GM11168 (cell line): ENCODE data around the gene MACROD2.
"Not testable (repeated sequence)": the region's sequence is repeated elsewhere in the genome, so short reads cannot be mapped to it uniquely, and the experiment has no call there.

ENCODE experiments used
- in situ Hi-C: fragments of 300-500 bp; cut with MboI; formaldehyde crosslinking; loops from one replicate; pipeline ENCODE4 v1.12.0; 2022; ENCODE audit warnings: low sequenced_read_pairs; ENCODE audit not compliant: unreplicated experiment

Gene MACROD2

DNA sequence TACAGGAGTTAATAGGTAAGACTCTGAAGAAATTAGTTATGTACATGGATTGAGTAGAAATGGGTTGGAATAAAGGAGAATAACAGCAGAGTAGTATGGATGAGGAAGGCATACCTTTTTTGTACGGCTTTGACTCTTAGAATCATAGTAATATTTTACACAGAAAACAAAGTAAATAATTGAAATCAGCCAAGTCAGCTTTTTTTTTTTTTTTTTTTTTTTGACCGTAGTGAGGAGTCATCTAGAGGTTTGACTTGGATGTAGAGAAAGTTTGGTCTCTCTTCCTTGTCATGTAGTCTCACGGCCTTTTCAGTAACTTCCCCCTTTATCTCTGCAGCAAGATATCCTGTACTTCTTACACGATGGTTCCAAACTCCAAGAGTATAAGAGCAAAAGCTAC lies 183.2 kb downstream of the MACROD2 start:
- in situ Hi-C loops, result no loop called here

DNA sequence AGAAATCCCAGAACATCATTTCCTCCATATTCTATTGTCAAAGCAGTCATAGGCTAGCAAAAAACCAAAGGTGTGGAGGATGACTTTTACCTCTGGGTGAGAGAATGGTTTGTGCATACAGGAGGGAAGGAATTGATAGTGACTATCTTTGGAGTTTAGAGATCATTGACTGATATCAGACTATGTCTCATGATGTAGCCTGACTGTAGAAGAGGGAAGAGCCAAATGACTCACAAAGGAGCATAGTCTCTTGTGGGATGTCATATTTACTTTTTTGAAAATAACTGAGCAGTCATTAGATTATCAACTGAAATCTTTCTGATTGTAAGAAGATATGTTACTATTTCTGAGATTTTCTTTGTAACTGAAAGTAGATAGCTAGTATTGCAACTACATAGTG lies 183.6 kb downstream of the MACROD2 start:
- in situ Hi-C loops, result no loop called here

DNA sequence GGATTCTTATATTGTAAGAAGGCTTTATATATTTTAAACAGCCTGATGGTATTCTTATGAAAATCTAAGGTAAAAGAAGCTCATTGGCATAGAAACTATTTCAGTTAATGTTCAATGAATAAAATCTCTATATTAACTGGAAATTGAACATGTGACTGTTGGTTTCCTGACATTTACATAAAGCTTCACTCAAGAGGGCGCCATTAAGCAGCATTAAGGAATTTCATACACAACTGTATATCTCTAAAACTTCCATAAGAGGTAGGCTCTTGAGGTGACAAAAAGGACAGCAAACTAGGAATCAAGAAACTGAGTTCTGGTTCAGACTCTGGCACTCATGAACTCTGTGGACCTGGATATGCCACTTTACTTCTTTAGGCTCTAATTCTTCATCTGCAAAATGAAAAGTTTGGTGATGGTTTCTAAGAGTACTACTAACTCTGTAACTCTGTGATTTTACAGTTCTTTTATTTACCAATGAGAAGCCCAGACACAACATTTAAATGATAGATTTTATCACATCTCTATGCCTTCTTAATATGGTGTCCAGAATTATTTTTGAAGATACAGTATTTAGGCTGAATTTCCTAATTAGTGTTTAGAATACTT lies 194.6 kb downstream of the MACROD2 start:
- in situ Hi-C loops, result no loop called here

DNA sequence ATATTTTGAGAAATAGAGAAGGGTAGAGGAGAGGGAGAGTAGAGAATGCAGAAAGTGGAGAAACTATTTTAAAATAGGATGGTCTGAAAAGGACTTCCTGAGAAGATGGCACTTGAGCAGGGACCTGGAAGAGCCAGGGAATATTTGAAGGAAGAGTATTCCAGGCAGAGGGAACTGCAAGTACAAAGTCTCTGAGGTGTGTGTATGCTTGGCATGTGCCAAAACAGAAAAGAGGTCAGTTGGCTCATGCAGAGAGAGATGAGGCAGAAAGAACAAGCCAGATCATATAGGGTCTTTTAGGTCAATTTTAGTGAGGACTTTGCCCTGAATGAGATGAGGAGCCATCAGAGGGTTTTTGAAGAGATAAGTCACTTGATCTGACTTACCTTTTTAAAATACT lies 196.2 kb downstream of the MACROD2 start:
- in situ Hi-C loops, result no loop called here

DNA sequence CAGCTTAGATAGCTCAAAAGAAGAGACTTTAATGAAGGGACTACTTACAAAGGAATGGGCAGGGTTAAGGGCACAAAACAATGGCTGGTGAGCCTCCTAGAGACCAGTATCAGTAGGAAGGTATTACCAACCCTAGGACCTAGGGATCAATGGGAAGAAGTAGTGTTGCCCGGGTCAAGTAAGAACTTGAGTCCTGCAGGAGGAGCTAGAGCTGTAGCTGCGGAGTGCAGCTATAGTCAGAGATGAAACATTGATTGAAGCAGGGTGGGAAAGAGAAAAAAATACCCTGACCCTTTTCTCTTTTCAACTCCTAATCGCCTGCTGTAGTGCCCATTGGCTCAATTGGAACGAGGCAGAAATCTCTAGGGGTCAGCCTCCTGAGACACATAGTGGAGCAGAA lies 198.1 kb downstream of the MACROD2 start:
- in situ Hi-C loops, result no loop called here

DNA sequence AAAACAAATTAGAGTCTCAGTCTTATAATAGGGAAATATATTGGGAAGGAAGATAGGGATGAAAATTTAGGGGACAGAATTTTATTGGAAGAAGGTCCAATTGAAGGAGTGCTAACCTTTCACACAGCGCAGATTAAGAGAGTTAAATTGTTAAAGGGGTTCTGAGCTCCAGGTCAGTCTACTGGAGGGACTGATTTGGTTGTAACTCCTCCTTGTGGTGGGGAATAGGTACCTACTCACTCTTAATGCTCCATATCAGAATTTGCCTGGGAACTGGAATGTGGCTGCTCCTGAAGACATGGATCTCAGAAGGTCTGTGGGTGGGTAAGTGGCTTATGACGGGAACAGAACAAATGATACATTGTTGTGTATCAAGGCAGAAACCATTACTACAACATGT lies 198.6 kb downstream of the MACROD2 start:
- in situ Hi-C loops, result no loop called here

DNA sequence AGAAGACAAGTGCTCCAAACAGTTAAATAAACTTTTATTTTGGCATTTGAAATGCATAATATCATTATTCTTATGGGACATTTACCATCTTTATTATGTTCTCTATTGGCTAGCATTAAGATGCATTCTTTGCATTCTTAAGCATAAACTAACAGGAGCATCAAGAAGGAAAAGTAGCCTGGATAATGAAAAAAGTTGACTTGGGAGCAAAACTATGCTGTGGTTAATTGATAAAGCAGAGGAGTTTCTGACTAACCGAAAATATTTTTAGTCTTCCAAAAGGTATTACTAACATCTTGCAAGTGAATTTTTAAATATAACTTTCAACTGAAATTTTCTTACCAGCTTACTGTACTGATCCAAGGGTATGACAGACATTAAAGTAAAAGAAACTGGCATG lies 201.8 kb downstream of the MACROD2 start:
- in situ Hi-C loops, result no loop called here

DNA sequence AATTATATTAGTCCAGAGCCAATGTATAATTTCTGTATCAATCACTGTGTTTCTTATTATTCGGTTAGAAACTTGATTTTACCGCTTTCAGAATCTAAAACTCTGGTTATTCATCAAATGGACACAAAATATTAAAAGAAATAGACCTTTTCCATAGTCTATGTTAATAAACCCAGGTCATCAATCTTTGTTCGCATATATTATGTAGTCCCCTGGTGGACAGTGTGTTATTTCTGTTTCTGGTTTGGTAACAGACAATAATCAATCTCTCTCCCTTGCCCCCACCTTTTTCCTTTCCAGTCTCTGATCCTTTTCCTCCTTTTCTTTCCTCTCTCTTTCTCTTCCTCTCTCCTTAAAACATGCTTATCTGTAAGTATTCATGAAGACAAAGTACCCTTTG lies 203.1 kb downstream of the MACROD2 start:
- in situ Hi-C loops, result no loop called here

DNA sequence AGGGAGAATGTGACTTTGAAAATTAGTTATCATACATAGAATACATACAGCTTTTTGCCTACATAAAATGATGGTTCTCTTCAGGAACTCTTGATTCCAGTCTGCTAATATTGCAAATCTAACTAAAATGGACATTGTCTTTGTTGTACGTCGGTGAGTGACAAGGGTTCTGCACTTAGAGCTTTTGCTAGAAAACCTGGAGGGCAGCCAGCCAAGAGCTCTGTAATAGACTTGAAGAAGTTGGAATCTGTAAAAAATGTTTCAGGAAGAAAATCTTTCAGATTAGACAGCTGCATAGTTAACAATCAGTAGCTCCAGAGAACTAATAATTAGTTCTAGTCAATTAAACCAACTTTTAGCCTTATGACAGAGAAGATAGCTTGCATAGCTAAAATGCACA lies 203.8 kb downstream of the MACROD2 start:
- in situ Hi-C loops, result no loop called here

DNA sequence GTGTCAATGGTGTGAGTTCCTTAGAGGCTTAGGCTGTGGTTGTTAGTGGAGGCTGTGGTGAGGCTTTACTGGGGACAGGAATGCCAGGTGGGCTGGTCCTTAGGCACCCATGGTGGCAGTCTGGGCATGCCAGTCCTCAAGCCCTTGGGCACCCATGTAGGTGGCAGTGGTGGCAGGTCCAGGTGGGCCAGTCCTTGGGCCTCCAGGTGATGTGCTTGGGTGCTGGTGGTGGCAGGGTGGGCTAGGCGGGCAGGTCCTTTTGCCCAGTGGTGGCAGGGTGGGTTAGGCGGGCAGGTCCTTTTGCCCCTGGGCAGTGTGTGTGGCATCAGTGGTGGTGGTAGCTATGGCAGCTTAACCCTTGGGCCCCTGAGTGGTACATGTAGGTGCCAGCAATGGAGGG lies 208.3 kb downstream of the MACROD2 start:
- in situ Hi-C loops, result no loop called here

DNA sequence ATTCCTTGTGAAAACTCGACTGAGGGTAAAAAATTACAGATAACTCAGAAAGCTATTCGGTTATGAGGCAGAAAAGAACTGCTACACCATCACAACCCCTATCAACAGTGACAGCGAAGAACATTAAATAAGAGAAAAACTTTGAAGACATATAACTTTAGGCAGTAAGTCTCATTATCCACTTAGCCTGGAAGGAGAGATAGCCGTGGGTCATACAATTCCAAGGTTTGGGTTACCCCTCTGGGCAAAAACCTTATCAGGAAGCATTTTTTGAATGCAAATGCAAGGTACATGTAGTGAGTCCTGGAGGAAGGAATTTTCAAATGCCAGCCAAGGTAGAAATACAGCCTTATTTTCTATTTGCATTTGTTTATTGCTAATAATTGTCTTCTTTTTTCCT lies 212.3 kb downstream of the MACROD2 start:
- in situ Hi-C loops, result no loop called here

DNA sequence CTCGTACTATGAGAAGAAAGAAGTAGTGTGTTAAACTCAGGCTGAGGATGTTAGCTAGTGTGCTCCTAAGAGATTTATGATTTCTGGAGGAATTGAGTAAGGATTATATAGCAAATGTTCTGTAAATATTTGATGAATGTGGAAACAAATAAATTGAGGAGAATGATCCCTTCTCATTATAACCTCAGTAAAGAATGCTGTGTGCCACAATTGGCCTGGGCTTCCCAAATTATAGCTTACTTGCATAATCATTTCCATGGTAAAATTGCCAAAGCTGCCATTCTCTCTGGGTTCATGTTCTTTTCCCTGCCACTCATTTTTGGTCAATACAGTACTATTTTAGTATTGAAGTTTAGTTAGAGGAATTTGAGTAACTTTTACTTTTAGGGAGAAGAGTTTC lies 213.6 kb downstream of the MACROD2 start:
- in situ Hi-C loops, result no loop called here

DNA sequence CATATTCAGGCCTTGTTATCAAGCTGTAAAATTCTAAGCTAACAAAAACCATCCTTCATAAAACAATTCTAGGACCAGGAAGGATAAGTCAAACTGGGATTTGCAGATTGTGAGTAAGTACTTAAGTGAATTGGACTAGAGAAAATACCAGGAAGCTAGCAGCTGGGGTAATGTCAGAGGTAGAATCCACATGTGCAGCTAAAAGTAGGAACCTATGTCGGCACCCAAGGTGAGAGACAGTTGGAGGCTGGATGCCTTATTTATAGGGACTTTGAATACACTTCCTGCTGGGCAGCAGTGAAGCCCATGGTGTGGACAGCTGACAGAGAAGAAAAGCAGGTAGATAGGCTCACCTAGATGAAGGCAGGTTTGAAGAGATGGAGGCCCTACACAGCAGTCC lies 214.8 kb downstream of the MACROD2 start:
- in situ Hi-C loops, result no loop called here

DNA sequence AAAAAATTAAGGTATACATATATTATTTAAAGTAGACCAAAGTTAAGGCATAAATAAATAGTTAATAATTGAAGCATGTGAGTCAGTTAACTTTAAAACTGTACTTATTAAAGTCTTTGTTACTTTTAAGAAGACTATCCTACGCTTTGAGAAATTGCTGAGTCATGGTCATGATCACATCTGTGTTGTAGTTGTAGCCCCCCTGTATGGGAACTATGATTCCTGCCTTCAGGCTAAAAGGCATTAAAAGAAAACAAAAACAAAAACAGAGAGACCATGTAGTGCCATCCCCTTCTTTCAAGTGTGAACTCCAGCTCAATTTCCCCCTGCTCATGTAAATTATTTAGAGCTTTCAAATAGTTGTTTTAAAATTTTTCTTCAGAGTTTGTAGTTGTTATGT lies 218.7 kb downstream of the MACROD2 start:
- in situ Hi-C loops, result no loop called here

DNA sequence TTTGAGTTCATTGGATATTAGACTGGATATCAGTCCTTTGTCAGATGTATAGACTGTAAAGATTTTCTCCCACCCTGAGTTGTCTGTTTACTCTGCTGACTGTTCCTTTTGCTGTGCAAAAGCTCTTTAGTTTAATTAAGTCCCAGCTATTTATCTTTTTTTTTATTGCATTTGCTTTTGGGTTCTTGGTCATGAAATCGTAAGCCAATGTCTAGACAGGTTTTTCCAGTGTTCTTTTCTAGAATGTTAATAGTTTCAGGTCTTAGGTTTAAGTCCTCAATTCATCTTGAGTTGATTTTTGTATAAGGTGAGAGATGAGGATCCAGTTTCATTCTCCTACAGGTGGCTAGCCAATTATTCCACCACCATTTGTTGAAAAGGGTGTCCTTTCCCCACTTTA lies 220.6 kb downstream of the MACROD2 start:
- in situ Hi-C loops, result not testable (repeated sequence)

DNA sequence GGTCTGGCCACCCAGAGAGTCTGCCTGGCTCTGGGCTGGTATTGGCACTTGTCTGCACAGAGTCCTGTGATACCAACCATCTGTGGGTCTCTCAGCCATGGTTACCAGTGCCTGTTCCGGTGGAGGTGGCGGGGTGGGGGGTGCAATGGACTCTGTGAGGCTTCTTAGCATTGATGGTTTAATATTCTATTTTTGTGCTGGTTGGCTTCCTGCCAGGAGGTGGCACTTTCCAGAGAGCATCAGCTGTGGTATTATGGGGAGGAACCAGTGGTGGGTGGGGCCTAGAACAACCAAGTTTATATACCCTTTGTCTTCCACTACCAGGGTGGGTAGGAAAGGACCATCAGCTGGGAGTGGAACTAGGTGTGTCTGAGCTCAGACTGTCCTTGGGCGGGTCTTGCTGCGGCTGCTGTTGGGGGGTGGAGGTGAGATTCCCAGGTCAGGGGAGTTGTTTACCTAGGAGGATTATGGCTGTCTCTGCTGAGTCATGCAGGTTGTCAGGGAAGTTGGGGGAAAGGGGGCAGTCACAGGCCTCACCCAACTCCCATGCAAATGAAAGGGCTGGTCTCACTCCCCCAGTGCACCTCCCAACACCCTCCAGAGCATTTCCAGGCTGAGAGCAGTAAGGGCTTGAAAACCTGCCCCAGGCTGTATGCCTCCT lies 224.6 kb downstream of the MACROD2 start:
- in situ Hi-C loops, result no loop called here

DNA sequence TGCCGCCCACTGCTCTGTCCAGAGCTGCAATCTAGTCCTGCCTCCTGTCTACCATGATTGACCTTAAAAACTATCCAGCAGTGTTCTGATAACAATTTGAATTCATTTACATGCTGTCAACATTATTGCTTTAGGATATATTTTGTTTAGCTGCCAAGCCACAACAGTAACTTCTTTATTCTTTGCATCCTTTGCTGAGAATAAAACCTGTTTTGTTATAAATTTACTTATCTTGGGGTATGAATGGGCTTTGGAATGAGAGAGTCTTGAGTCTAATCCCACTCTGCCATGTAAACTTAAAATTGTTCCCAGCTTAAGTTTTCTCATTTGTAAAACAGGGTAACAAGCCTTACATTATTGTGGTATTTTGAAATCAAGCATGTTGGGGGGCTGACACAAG lies 225.7 kb downstream of the MACROD2 start:
- in situ Hi-C loops, result no loop called here

DNA sequence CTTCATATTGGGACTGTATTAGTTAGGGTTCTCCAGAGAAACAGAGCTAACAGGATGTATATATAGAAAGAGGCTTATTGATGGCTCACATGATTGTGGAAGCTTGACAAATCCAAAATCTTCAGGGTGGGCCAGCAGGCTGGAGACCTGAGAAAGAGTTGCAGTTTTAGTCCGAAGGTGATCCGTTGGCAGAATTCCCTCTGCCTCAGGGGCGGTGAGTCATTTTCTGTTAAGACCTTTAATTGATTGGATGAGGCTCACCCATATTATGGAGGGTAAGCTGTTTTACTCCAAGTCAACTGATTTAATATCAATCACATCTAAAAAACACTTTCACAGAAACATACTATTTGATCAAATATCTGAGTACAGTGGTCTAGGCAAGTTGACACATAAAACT lies 228.5 kb downstream of the MACROD2 start:
- in situ Hi-C loops, result no loop called here

DNA sequence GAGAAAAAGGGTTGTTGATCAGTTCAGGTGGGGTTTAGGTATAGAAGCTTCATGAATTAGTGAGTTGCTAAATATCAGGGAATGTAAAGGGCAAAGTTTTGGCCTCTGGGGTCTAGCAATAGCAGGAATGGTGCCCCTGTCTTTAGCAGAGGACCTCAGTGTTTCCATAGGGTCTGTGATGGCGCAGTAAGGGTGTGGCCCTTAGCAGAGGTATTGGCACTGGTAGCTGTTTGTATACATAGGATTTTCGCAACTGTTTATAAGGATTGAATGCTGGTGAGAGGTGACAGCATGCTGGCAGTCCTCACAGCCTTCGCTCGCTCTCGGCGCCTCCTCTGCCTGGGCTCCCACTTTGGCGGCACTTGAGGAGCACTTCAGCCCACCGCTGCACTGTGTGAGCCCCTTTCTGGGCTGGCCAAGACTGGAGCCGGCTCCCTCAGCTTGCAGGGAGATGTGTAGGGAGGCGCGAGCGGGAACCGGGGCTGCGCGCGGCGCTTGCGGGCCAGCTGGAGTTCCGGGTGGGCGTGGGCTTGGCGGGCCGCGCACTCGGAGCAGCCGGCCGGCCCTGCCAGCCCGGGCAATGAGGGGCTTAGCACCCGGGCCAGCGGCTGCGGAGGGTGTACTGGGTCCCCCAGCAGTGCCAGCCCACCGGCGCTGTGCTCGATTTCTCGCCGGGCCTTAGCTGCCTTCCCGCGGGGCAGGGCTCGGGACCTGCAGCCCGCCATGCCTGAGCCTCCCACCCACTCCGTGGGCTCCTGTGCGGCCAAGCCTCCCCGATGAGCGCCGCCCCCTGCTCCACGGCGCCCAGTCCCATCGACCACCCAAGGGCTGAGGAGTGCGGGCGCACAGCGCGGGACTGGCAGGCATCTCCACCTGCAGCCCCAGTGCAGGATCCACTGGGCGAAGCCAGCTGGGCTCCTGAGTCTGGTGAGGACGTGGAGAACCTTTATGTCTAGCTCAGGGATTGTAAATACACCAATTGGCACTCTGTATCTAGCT lies 231.0 kb downstream of the MACROD2 start:
- in situ Hi-C loops, result not testable (repeated sequence)

DNA sequence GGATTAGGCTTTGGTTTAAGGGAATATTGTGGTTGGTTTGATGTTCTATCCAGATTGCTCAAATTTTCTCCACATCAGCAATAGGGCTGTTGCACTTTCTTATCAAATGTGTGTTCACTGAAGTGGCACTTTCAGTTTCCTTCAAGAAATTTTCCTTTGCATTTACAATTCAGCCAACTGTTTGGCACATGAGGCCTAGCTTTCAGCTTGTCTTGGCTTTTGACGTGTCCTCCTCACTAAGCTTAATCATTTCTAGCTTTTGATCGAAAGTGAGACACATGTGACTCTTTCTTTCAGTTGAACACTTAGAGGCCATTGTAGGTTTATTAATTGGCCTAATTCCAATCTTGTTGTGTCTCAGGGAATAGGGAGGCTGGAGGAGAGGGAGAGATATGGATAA lies 237.3 kb downstream of the MACROD2 start:
- in situ Hi-C loops, result no loop called here

DNA sequence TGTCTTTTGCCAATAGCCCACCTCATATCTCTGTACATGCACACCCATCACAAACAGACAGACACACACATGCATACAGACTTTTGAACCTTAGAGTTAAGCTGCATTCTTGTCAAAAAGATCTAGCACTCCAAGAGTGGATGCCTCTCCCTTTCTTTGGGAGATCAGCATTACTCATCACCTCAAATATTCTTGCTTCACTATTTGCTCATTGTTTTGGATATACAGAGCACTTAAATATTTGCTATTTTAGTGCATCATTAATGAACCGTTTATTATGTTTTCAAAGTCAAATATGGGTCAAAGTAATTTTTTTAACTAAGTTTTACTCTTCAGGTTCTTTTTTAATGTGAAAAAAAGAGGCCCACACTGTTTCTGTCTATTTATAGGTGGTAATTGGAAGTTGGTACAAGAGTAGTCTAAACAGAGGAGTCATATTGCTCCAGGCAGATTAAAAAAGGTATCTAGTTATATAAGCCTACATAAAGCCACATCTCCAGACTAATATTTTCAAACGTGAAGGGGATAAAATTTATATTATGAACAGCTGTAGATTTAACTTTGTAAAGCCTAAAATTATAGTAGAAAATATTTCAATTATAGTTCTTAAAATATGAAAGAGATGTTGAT lies 239.5 kb downstream of the MACROD2 start:
- in situ Hi-C loops, result no loop called here
